Thoracic aorta endothelial cell (primary cell): ENCODE measurements around the gene C10orf62. TPM values are rescaled to one million over a fixed set of nuclear protein-coding genes. Genes with fewer than 3 reads are reported as not detected.

Source experiments
- total RNA-seq: library from RNA; depleted of rRNA; stranded (reverse); fragments of >200 nt; gene quantifications from 2 replicates; pipeline ENCODE4 v1.2.3, GENCODE V29; 2012

C10orf62 gene, protein sequence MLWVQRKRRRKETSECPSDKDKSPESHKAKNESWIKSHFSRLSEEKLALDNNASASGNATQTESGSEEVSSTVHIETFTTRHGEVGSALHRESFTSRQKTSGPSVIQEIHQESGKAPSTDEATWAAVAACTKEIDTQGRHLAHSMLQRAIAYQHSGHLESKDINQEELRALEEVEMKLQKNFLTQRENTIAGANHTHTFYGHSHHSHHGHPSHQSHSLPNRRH
- 0.29 TPM in 1 of 2 replicates, not detected in the other for total RNA-seq

DNA sequence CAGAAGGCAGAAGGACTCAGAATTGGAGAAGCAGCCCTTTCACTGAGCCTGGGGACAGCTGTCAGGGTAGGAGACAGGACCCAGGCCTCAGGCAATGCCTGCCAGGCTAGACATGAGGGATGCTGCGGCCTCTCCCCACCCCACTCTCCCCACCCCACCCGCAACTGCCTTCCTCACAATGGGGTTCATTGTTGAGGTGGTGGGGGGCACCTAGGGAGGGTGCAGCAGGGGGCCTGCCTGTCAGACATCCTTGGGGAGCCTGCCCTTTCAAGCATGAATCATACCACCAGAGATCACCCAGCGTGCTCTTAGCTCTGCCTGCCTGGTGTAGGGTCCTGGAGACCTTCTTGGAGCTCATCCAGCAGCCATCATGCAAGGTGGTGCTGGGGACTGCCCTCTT is at the start of gene C10orf62:
C10orf62 (plus strand) TSS at position 243 of the 400 bp plus-strand sequence. CDS start 177 bp downstream, outside the sequence.

DNA sequence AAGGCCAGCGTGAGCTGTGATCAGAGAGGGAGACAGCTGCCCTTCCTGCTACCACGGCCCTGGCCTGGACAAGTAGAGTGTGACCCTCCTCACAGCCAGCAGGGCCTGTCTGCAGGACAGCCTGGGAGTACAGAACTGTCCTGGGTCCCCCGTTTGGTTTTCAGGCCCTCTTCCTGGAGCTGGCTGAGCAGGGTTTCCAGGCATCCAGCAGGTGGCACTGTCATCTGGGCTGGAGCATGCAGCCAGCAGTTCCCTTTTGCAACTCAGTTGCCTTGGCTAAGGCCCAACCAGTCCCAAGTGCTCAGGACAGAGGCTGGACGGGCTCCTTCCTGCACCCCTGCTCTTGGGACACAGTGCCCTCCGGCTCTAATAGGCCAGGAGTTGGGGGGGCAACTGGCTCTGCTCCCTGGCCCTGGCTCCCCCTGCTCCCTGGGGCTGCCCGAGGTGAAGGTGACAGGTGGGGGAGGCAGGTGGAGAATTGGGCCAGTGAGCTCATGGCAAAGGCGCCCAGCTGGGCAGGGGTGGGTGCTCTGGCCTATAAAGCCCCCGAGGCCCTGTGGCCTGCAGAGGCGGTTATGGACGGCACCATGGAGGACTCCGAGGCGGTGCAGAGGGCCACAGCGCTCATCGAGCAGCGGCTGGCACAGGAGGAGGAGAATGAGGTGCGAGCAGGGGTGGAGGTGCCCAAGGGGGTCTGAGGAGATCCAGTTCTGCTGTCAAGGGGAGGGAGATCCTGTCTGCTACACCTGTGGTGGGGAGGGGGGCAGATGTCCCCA is 17.1 kb upstream of the C10orf62 start, which contains the start of gene ANKRD2:
ANKRD2 (plus strand) TSS at position 566 of the 776 bp plus-strand sequence; CDS start at position 576, 10 bp downstream.

DNA sequence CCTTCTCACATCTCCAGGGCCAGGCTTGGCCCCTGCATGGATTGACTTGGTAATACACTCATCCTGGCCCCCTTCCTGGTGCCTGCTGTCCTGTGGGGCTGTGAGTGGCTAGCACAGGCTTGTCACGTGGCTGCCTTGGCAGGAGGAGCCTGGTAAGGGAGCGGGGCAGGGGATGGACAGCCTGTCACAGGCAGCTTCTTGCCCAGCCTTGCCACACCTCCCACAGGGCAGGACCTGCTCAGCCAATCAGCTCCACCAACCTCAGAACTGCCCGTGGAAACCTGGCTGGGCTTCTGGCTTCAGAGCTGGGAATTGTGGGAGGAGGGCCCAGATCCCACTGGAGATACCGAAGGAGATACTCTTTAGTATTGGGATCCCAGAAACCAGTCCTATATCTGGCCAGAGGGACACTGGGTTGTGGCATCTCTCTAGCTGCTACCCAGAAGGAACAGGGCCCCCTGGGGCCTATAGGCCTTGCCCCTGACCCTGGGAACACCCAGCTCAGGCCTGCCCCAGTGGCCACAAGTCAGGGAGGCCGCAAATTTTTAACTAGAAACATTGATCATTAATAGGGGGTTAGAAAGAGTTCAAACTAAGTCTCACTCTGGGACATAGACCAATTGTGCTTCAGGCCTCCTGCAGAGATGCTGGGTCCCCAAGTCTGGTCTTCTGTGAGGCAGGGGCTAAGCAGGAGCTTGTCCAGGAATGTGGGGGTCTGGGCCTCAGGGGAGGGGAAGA is 5.3 kb upstream of the C10orf62 start, which contains the start of gene HOGA1:
HOGA1 (plus strand) TSS at position 330 of the 738 bp plus-strand sequence; CDS start at position 645, 315 bp downstream.

DNA sequence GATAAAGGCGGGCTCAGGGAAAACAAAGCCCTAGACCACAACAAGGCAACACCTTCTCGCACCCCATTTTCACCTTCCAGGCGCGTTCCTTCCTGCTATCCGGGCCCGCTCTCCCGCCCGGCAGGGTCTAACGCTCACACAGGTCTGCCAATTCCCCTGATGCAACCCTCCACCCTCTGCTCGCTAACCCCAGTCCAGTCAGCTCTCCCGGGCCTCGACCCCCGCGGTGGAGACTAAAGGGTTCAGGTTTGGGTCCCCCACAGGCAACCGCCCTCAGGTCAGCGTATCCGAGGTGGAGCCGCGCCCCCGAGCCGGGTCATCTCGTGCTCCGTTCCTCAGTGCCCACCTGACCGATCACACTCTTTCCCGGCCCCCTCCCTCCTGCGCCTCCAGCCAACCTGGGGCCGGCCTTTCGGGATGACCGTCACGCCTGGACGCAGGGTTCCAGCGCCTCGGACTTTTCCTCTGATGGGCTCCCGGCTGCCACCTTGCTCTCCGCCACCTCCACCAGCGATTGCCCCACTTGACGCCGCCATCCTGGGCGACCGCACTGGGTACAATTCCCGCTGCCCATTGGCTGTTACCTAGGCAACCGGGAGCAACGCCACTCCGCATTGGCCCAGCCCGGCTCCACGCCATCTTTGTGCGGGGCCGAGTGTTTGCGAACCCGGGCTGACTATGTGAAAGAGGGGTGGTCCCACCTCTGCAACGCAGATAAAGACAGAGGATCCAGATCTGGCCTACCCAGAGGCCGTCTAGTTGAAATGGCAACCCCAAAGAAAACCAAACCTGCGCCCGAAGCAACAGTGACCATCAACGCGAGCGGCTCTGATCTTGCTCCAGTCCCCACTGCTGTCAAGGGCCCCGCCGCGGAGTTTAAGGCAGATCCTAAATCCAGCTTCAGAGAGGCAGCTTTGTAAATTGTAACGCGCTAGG is 43.7 kb downstream of the C10orf62 start, which contains the start of gene MORN4:
MORN4 (minus strand) TSS at position 552 of the 936 bp plus-strand sequence. CDS start 13,847 bp downstream, outside the sequence.

DNA sequence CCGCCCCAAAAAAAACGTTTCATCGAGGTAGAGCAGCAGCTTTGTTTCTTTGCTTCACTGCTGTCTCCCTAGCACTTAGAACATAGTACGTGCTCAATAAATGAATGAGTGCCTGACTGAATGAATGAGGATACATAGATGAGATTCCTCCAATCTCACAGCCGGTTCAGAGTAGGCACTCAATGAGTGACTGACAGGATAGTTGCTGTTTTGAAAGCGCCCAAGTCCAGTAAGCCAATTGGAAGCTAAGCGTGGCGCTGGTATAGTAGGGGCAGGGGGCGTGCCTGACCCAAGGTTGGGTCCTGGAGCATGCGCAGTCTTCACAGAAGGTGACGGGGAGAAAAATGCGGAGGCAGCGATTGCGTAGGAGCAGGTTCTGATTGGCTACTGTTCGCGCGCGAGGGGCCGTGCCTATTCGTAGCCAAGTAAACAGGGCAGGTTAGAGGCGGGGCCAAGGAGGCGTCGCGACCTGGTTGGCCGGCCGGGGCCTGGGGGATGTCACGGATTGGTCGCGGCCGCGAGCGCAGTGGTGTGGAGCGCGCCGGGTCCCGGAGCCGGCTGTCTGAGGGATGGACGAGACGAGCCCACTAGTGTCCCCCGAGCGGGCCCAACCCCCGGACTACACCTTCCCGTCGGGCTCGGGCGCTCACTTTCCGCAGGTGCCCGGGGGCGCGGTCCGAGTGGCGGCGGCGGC is 50.8 kb downstream of the C10orf62 start, which contains the start of gene PI4K2A:
PI4K2A (plus strand) TSS at position 498 of the 694 bp plus-strand sequence; CDS start at position 570, 72 bp downstream.

Other genes starting within 250 kb of the C10orf62 start
- gene RRP12, start 188.4 kb upstream of the C10orf62 start, total RNA-seq = 24.0 and 27.1 TPM in 2 replicates
- gene PGAM1, start 163.5 kb upstream of the C10orf62 start, total RNA-seq = 522 and 584 TPM in 2 replicates
- gene EXOSC1, start 143.7 kb upstream of the C10orf62 start, total RNA-seq = 47.5 and 49.0 TPM in 2 replicates
- gene ZDHHC16, start 143.5 kb upstream of the C10orf62 start, total RNA-seq = 46.9 and 60.2 TPM in 2 replicates
- 112 and 125 TPM in 2 replicates for gene MMS19, start 91.3 kb upstream of the C10orf62 start, total RNA-seq
- 38.1 and 42.4 TPM in 2 replicates for gene UBTD1, start 90.8 kb upstream of the C10orf62 start, total RNA-seq
- gene ANKRD2, start 16.9 kb upstream of the C10orf62 start, total RNA-seq = 0.27 and 1.2 TPM in 2 replicates
- 0.27 and 0.36 TPM in 2 replicates for gene HOGA1, start 5.3 kb upstream of the C10orf62 start, total RNA-seq
- gene MORN4, start 43.8 kb downstream of the C10orf62 start, total RNA-seq = 3.9 and 4.3 TPM in 2 replicates
- 16.2 and 22.6 TPM in 2 replicates for gene PI4K2A, start 51.0 kb downstream of the C10orf62 start, total RNA-seq
- 1.9 and 2.9 TPM in 2 replicates for gene AVPI1, start 97.5 kb downstream of the C10orf62 start, total RNA-seq
- 40.8 and 47.6 TPM in 2 replicates for gene MARVELD1, start 124.0 kb downstream of the C10orf62 start, total RNA-seq
- gene ZFYVE27, start 147.4 kb downstream of the C10orf62 start, total RNA-seq = 17.2 and 17.8 TPM in 2 replicates
- gene SFRP5, start 182.3 kb downstream of the C10orf62 start, total RNA-seq = not detected in 2 replicates